Ecto neural progenitor cell (in vitro differentiated cells): ENCODE results near the gene PAX4.

Experiments used
- DNase-seq: peaks from one replicate; pipeline ENCODE4 v3.0.0-alpha.2; 2018; ENCODE audit warnings: low spot score

The PAX4 gene, protein sequence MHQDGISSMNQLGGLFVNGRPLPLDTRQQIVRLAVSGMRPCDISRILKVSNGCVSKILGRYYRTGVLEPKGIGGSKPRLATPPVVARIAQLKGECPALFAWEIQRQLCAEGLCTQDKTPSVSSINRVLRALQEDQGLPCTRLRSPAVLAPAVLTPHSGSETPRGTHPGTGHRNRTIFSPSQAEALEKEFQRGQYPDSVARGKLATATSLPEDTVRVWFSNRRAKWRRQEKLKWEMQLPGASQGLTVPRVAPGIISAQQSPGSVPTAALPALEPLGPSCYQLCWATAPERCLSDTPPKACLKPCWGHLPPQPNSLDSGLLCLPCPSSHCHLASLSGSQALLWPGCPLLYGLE

DNA sequence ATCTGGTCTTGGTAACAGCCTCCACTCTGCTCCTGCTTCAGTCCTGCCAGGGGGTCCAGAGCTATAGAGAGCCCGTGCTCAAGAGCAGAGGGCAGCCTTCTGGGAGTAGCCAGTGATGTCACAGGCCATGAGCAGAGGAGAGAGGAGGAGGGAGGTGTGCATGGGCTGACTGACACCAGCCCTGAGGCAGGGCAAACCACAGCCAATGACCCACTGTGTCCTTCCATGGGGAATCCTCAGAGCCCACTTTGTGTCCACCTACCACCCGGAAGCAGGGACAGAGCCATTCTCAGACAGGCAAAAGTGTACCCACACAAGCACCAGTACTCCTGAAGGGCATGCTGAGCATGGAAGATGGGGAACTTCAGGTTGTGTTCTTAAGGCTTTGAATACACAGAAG lies at the start of gene PAX4:
TSS of gene PAX4 (minus strand) at position 101 of the 400 bp plus-strand sequence. CDS start 2,214 bp downstream, outside the sequence.
- DNase-seq = no peak

DNA sequence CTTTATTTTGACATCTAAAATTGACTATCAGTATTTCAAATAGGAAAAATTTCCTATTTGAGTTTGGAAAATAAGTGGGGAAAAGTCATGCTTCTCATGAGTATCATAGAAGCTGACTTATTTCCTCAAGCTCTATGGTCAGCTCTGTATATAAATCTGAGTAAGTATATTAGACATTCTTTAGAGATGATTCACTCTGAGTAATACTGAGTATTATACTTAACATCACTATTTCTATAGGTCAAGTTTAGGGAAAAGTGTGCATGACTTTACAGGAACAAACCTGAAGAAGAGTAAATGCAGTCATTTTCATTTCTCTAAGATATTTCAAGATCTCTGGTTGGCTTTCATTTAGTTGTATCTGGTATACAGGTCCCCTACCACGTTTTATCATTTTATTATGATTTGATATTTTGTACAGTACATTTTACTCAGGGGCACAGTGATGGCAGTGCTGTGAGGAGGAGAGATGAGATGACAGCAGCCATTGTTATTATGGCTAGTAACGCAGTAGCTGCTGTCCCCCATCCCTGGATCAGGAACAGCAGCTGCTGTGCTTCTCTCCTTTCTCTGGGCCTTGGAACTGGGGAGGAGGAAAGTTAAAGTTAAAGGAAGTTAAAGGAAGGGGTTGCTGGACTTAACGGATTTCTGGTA lies 49.2 kb upstream of the PAX4 start:
- DNase-seq = no peak

DNA sequence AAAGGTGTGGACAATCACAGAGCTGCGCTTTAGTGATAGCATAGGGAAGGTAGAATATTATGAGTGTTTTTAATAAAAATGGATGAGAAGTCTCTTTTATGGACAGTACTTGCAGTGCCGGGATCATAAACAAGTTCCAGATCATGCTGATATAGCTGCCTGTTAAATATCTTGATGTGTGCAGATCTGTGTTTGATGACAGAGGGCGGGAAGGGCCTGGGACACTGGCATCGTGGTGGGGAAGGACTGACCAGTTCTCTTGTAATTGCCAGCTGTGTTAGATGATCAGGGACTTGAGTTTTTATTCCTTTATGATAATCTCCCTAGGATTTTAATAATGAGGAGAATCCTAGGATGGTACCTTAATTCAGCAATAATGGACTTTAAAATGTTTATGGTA lies 48.7 kb upstream of the PAX4 start:
- DNase-seq = no peak

DNA sequence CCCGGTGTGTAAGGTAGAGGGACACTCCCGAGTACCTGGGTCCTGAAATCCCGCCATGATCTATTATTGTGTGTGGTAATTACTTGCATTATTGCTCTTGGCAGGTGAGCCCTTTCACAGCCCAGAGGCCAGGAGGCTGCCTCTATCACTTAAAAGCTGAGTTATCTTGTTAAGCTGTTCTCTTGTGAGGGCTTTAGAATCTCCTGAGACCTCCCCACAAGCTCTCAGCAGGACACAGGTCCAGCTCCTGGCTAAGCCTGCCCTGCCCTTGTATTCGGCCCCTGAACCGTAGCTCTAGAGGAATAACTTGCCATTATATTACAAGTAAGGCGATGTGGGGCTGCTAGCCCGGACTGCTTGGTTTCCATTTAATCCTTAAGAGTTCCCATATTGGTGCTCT lies 48.0 kb upstream of the PAX4 start:
- peak; percentile 74 for DNase-seq

DNA sequence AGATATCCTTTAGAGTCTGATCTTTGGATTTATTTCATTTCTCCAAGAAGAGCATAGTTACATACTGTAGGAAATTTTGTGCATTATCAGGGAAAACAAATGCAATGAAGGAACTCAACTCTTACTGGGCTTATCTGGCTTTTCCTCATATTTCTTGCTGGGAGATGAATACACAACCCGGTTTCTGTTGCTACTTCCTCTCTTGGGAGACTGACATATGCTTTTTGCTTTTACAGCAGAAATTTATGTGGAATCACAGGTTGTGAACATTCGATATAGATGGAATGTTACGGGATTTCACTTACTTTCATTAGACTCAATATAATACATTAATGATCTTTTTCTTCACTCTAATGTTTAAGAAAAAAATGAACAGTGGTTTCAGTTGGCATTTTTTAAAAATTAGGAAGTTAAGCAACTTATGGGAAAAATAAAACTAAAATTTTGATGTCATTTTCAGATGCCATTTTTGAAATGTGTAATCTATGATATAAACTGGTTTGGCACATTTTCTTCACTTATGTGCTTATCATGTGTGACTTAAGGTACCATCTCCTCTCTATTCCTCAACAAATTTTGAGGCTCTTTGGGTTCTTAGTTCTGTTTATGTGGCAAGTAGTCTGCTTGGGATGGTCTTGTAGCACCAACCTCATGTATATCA lies 41.2 kb upstream of the PAX4 start:
- DNase-seq = no peak

DNA sequence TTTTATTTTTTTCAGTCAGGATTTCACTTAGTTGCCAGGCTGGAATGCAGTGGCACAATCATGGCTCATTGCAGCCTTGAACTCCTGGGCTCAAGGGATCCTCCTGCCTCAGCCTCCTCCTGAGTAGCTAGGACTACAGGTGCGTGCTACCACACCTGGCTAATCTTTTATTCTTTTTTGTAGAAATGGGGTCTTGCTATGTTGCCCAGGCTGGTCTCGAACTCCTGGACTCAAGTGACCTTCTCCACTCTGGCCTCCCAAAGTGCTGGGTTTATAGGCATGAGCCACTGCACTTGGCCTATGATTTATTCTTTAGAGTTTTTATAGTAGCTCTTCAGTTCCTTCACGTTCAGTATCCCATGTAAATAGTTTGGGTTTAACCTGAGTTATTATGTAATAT lies 39.6 kb upstream of the PAX4 start:
- DNase-seq = no peak

DNA sequence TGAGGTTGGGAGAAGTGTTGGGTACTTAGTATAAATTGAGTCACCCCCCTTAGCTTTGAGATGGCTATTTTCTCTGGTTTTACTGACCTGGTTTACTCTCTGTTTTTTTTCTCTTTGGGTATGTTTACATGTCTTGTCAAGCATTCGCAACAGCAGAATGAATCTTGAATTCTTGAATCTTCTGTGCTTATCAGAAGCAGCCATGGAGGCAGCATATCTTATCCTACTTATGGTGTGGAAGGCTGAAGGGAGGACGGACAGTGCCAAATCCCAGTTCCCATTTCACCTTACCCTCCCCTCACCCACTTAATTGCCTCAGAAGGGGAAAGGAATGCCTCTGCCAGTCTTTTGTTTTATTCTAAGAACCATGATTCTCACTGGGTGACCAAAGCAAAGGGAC lies 37.8 kb upstream of the PAX4 start:
- DNase-seq = no peak

DNA sequence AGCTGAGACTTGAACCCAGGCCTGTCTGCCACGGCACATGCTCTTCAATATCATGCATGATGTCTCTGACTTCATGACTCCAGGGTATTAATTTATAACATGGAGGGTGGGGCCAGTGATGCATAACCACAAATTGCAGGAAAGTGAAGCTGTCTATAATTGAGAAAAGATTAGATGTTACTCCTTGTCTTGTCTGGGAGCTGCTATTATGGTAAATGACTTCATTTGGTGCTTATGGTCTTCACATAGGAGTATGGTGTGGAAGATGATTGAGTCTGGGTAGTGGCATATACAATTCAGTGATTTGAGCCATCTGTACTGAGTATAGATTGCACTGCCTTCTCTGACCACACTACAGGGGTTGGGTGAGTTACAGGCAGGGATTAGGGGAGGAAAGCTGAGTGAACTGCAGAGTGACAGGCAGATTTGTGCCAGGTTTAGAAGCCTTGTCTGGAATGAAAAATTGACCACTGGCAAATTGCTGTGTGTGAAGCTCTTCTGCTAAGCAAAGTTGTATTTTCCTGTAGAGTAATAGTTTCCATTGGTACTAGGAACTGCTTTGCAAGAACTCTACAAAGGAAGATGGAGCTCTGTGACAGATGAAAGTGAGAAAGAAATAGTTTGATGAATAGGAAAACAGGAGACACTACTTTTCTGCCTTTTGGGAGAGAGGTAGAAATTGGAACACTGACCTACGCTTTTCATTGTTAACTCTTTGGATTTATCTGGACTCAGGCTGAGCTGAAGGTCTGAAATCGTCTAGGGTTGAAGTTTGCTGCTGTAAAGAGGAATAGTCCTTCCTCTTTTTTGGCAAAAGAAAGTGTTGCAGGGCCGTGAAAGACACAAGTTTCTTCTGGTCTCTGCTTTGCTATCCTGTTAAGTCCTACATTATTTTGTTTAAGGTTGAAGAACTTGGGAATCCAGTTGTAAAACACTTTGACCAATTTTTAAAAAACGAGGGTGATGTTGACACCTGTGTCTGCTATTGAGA lies 36.8 kb upstream of the PAX4 start:
- no peak for DNase-seq

DNA sequence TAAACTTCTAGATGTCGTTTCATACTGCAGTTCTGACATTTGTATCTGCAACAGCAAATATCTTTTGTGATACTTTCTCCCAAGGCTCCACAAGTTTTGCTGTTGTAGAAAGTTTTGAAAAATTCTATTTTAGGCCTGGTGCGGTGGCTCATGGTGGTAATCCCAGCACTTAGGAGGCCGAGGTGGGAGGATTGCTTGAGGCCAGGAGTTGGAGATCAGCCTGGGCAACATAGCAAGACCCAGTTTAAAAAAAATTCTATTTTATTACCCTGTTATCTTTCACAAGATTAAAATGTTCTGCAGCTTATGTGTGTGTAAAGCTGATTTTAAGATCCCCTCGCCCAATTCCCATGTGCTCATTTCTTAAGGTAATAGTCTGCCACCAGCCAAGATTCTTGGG lies 35.5 kb upstream of the PAX4 start:
- DNase-seq = no peak

DNA sequence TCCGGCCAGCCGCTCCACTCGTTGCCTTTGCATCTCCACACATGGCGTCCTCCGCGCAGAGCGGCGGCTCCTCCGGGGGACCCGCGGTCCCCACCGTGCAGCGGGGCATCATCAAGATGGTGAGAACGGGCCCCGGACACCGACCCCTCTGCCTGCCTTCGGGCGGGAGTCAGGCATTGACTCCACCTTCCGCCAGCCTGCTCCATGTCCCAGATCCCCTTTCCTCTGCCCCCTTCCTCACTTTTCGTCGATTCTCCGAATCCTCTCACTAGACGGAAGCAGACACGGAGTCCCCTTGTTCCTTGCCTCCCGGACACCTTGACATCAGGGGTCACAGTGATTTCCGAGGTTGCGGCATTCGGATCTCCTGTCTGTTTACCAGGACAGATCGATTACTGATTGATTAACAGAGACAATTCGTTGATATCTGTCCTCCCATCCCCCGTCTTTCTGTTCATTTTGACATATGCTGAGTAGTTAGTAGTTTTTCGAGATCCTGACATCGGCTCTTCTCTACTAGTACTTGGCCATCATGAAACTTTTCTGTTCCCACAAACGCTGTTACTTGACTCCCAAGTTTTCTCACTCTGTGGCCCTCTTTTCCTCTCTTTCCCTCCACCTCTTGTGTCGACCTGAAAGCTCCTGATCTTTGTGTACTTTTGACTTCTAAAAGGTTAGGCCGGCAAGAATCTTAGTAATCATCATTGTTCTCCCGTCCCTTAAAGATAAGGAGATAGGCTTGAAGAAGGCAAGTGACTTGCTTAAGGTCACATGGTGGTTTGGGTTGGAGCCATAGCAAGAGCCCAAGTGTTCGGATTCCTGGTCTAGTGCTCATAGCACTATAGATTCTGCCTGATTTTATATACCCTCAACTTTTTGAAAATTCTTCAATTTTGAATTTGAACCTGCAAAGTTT lies 34.6 kb upstream of the PAX4 start:
- no peak for DNase-seq

DNA sequence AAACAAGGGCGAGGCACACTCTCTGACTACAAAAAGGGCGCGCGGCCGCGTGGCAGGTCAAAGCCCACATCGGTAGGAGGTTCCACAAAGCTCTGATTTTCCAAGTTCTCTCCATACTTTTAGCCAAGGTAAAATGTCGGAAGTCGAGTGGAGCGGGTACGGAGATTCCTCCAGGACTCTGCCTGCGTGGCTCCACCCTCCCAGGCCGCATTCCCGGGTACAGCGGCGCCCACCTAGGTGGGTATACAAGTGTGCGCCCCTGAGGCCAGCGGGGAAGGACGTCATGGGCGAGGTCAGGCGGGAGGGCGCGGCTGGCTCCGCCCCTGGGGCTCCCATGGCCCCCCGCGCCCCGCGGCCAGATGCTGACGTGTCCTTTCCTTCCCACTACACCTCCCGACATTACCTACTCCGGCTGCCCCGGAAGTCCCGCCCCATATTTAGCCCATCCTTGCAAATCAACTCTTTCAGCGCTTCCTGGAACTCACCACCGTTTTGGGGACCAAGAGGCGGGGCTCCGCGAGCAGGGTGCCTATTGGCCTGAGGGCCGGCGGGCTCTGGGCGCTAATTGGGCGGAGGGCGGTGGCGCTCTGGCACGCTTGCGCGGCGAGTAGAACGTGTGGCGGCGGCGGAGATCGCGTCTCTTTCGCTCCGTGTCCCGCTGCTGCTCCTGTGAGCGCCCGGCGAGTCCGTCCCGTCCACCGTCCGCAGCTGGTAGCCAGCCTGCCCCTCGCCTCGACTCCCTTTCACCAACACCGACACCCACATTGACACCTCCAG lies 33.8 kb upstream of the PAX4 start, which contains the start of gene SND1:
TSS of gene SND1 (plus strand) at position 639 of the 777 bp plus-strand sequence. CDS start 180 bp downstream, outside the sequence.
- peak; percentile 99 for DNase-seq

DNA sequence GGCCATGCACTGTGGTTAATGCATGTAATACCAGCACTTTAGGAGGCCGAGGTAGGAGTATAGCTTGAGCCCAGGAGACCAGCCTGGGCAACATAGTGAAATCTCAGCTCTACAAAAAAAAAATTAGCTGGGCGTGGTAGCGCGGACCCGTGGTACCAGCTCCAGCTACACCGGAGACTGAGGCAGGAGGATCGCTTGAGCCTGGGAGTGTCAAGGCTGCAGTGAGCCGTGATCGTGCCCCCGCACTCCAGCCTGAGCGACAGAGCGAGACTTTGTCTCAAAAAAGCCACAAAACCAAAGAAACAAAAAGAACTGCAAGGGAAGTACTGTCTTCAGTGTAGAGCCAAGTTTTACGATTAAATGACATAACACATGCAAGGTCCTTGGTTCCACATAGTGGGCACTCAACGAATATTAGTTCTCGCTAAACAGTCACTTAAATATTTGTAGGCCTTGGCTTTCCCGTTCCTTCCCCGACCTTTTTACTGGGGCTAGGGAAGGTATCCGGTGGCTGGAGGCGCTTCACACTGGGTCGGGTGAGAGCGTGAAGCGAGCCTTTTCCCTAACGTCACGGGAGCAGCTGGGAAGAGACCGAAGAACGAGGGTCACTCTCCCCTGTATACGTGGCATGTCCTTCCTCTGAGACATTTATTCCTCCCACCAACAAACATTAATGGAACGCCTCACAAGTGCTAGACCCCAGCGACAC lies 33.1 kb upstream of the PAX4 start:
- peak; percentile 48 for DNase-seq

DNA sequence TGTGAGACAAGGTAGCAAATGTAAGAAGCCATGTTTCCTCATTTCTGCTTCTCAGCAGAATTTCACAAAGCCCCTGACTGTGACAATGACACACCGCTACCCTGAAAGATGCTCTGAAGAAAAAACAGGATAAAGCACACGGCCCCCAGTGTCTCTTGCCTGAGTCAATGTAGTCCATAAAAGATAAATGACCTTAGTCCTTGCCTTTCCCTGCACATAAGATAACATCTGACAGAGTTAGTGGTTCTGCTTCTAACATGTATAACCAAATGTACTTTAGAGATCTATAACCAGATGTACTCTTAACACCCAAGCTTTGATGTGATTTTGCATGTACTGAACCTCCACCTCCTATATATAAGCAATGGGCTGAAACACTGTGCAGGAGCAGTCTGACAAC lies 31.0 kb upstream of the PAX4 start:
- DNase-seq = no peak

DNA sequence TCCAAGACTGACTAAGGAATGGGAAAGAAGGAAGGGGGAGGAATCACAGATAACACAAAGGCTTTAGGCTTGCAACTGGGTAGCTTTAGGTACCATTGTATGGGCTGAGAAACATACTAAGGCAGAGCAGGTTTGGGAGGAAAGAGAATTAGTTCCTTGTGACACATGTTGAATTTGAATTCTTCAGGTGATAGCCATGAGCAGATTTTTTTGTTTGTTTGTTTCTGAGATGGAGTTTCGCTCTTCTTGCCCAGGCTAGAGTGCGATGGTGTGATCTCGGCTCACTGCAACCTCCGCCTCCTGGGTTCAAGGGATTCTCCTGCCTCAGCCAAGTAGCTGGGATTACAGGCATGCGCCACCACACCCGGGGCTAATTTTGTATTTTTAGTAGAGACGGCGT lies 29.7 kb upstream of the PAX4 start:
- no peak for DNase-seq

DNA sequence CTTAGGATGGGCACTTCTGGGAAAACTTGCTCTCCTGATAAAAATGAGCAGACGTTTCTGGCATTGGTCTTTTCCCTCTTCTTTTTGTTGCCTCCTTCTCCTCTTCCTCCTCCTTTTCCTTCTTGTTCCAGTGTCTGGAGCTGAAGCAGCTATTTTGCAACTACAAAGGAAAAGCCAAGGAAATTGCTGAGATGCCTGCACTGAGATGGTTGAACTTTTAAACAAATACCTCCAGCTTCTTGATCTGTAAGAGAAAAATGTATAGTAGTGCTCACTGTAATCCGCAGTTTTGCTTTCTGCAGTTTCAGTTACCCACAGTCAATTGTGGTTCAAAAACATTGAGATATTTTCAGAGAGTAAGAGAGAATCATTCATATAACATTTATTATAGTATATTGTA lies 26.5 kb upstream of the PAX4 start:
- DNase-seq = no peak

DNA sequence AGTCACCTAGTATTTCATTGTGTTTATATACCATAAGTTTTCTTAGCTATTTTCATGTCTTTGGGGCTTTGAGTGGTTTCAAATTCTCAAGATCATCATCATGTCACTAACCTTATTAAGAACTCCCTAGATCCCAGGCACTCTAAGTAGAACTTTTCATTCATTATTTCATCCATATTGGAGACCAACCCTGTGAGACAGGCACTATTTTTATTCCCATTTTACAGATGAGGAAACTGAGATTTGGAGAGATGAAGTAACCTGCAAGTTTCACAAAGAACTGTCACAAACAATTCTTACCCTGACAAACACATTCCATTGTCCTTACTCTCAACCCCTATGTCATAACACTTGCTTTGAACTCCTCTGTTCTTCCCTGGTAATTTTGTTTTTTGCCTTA lies 20.3 kb upstream of the PAX4 start:
- DNase-seq = no peak

DNA sequence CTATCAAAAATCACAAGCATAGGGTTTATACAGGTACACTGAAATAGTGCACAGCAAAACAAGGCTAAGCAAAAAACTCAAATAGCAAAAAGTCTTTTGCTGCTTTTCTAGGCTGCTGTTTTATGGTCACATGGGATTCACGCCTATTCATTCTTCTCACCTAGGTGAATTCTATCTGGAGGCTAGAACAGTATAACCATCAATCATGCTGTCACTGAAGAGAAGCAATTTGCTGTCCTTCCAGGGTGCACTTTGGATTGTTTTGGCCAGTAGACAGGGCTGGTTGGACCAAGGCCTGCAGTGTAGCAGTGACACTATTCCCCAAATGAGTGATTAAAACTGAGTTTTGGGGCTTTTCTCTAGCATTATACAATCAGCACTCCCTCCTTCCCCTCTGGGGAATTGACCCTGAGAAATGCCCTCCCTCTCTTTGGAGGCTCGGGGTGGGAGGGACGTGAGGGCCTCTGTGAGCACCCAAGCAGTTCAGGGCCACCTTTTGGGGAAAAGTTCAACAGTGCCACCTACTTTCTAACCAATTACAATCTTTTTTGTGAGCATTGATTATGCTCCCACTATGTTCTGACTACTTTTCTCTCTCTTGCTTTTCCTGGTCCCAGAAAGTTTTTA lies 17.8 kb upstream of the PAX4 start:
- DNase-seq = no peak

DNA sequence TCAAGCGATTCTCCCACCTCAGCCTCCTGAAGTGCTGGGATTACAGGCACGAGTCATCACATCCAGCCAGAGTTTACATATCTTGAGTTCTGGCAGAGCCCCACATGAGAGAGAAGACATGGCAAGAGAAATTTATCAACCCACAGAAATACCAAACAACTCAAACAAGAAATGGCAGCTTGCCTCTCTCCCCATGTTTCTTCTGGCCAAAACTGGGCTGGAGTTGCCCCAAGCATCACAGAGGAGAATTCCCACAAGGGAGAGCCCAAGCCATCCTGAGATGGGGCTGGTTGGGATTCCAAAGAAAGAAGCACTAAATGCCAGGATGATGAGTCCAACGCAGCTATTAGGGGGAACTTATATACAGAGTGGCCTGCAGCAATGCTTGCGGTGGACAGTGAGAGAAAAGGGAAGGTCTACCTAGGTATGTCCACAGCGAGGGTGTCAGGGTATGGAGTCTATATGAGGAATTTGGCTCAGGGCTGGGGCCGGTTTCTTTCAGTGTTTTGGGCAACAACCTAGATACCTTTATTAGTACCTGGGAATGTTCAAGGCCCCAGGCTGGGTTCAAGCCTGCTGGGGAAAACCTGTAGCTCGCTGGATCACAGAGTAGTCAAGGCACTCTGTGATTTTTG lies 14.5 kb upstream of the PAX4 start:
- DNase-seq = no peak
